B cell (primary cell): ENCODE data around the gene NHP2. TPM values are rescaled to one million over a fixed set of nuclear protein-coding genes. Genes with fewer than 3 reads are reported as not detected.

ENCODE experiments used
- ATAC-seq: fragments of 200-7000 bp; cut with Tn5 transposase; one replicate; pipeline ENCODE4 v1.10.0; 2021; ENCODE audit warnings: low read depth, mild to moderate bottlenecking, moderate number of reproducible peaks, moderate library complexity
- CTCF ChIA-PET: fragments of 350-600 bp; sonication (Branson Sonifier 250); formaldehyde crosslinking; loops from one replicate; lab custom pipeline; 2021; ENCODE audit warnings: antibody characterized with exemption, inconsistent platforms; lab: Charles Lee
- POLR2A ChIA-PET: fragments of 350-600 bp; sonication (Branson Sonifier 250); formaldehyde crosslinking; loops from one replicate; lab custom pipeline; 2021; ENCODE audit warnings: antibody characterized with exemption; lab: Charles Lee
- DNase-seq: peaks from one replicate; pipeline ENCODE4 v3.0.0; 2013
- H2AFZ ChIP-seq: 2 replicates; pipeline ENCODE4 v1.6.1; 2012; ENCODE audit warnings: mild to moderate bottlenecking, low read depth, low read length; ENCODE audit not compliant: insufficient read depth, poor library complexity, severe bottlenecking
- H3K27ac ChIP-seq, 2 donors: 1 replicate in 1 of 2; 2 replicates in 1 of 2; pipeline ENCODE4 v1.5.1; 2012 to 2013; ENCODE audit warnings: low read length in 2 of 2, mild to moderate bottlenecking in 2 of 2, moderate library complexity in 1 of 2
- H3K27me3 ChIP-seq, 4 experiments: fragments of 200-600 bp in 1 of 4; sonication (generic) in 1 of 4; replicated peaks in 1 of 4; 1 replicate in 2 of 4; 2 replicates in 2 of 4; pipeline versions ENCODE4 v1.6.1 to v1.7.0; 2013 to 2016; ENCODE audit warnings: low read length in 3 of 4, mild to moderate bottlenecking in 2 of 4, mixed read lengths in 1 of 4, moderate library complexity in 1 of 4; ENCODE audit not compliant: insufficient read depth in 4 of 4, control insufficient read depth in 3 of 4; ENCODE audit errors: control extremely low read depth in 1 of 4
- H3K36me3 ChIP-seq, 2 experiments: replicated peaks in 1 of 2; 1 replicate in 1 of 2; 2 replicates in 1 of 2; pipeline versions ENCODE4 v1.6.1 to v1.7.1; 2013; ENCODE audit warnings: low read length in 1 of 2; ENCODE audit not compliant: insufficient read depth in 2 of 2, control insufficient read depth in 1 of 2; ENCODE audit errors: control extremely low read depth in 1 of 2, extremely low read depth in 1 of 2
- H3K4me1 ChIP-seq, 2 donors: fragments of 200-600 bp in 1 of 2; sonication (generic) in 1 of 2; 1 replicate in 1 of 2; 2 replicates in 1 of 2; pipeline versions ENCODE4 v1.5.1 to v1.6.1; 2013 to 2017; ENCODE audit warnings: low read length in 2 of 2; ENCODE audit not compliant: control insufficient read depth in 2 of 2, insufficient read depth in 2 of 2
- H3K4me2 ChIP-seq: replicated peaks from 2 replicates; pipeline ENCODE3; 2012; ENCODE audit warnings: mild to moderate bottlenecking, low read depth, low read length; ENCODE audit not compliant: poor library complexity, severe bottlenecking
- H3K4me3 ChIP-seq, 5 experiments: fragments of 200-600 bp in 1 of 5; sonication (generic) in 1 of 5; 1 replicate in 3 of 5; 2 replicates in 2 of 5; pipeline versions ENCODE4 v1.5.1 to v1.7.0; 2011 to 2016; ENCODE audit warnings: low read length in 4 of 5, mild to moderate bottlenecking in 4 of 5, low read depth in 2 of 5, control low read depth in 1 of 5, moderate library complexity in 1 of 5; ENCODE audit not compliant: insufficient read depth in 1 of 5; ENCODE audit errors: control extremely low read depth in 1 of 5, extremely low read depth in 1 of 5
- H3K79me2 ChIP-seq: fragments of 200-600 bp; sonication (generic); one replicate; pipeline ENCODE4 v1.6.0; 2016; ENCODE audit warnings: low read length; ENCODE audit not compliant: control insufficient read depth, insufficient read depth
- H3K9ac ChIP-seq: fragments of 200-600 bp; sonication (generic); 2 replicates; pipeline ENCODE4 v1.6.1; 2017; ENCODE audit warnings: mild to moderate bottlenecking, low read length, moderate library complexity
- H3K9me3 ChIP-seq, 3 donors: one replicate each; pipeline versions ENCODE4 v1.6.1 to v1.7.1; 2013; ENCODE audit warnings: low read length in 2 of 3; ENCODE audit not compliant: control insufficient read depth in 2 of 3, insufficient read depth in 1 of 3; ENCODE audit errors: control extremely low read depth in 1 of 3
- H4K20me1 ChIP-seq: 2 replicates; pipeline ENCODE4 v1.6.0; 2012; ENCODE audit warnings: mild to moderate bottlenecking, low read length; ENCODE audit not compliant: insufficient read depth, control insufficient read depth, poor library complexity, severe bottlenecking
- H3K27ac Mint-ChIP-seq: one replicate; pipeline ENCODE4 v1.8.0; 2021; ENCODE audit warnings: mixed read lengths
- H3K27me3 Mint-ChIP-seq: one replicate; pipeline ENCODE4 v1.8.0; 2021; ENCODE audit warnings: mixed read lengths
- H3K4me1 Mint-ChIP-seq: one replicate; pipeline ENCODE4 v1.8.0; 2021; ENCODE audit warnings: mixed read lengths
- H3K4me3 Mint-ChIP-seq: one replicate; pipeline ENCODE4 v1.8.0; 2021; ENCODE audit warnings: mixed read lengths
- H3K9me3 Mint-ChIP-seq: one replicate; pipeline ENCODE4 v1.8.0; 2022; ENCODE audit warnings: mixed read lengths; ENCODE audit not compliant: insufficient read depth
- CTCF ChIP-seq: fragments of 200-600 bp; IDR thresholded peaks from one replicate; pipeline ENCODE4 v1.8.0; 2022; ENCODE audit warnings: antibody characterized with exemption, mild to moderate bottlenecking
- EZH2 ChIP-seq: IDR thresholded peaks from 2 replicates; pipeline ENCODE4 v1.6.1; 2012; ENCODE audit warnings: borderline replicate concordance, low read depth, mild to moderate bottlenecking, moderate library complexity, low read length; ENCODE audit not compliant: insufficient read depth, poor library complexity, severe bottlenecking
- WGBS: methylation state at CpG from one replicate; pipeline ENCODE4 v1.1.5; 2013; ENCODE audit warnings: missing lambda C conversion rate; ENCODE audit not compliant: insufficient coverage; 5-methylcytosine and 5-hydroxymethylcytosine counted together
- intact Hi-C: fragments of 100-400 bp; cut with micrococcal nuclease; formaldehyde crosslinking; loops from one replicate; pipeline ENCODE4 v1.10.0; 2022
- polyA plus RNA-seq: library from polyadenylated mRNA; depleted of rRNA; stranded (reverse); fragments of >200 nt; gene quantifications from 2 replicates; pipeline ENCODE4 v1.2.3, GENCODE V29; 2012
- total RNA-seq, 2 donors: library from RNA; stranded (reverse); fragments of 120-200 nt in 1 of 2; gene quantifications; 1 replicate in 1 of 2; 2 replicates in 1 of 2; pipeline versions ENCODE4 v1.2.3 to v1.2.4, GENCODE V29; 2013 to 2022

The NHP2 gene
- total and polyA plus RNA-seq, 2 donors (not counting 1 experiment from before 2014, with no cell fraction given) = 66.0 to 99.8 TPM

GRCh38 chr5:178121391-178122276 lies 32.1 kb downstream of the NHP2 start:
- POLR2A ChIA-PET = interaction anchor here (1.0 to 1.7 kb wide), 4 partner anchors 10 to 32 kb away, joined by 3 to 7 read pairs (median 4); partner anchors contain the start of gene NHP2
- ATAC-seq (no peak), DNase-seq (no peak)
- H3K36me3 ChIP-seq = peaks cover 0 to 42% of the 10 kb centered on the region in 2 experiments
- Mint-ChIP-seq H3K4me3 (peak overlapping the region; percentile 82), H3K4me1 (peaks cover 61% of the 10 kb centered on the region), H3K27me3 (no peaks in the 10 kb centered on the region), H3K27ac (peak overlapping the region; percentile 88), H3K9me3 (no peaks in the 10 kb centered on the region)
- H3K27ac ChIP-seq = no peak overlapping the region
- peak overlapping the region; percentile 32 for H2AFZ ChIP-seq
- no peaks in the 10 kb centered on the region for H3K27me3 ChIP-seq
- peak overlapping the region; percentile 13 for H3K9ac ChIP-seq
- CTCF ChIA-PET = interaction anchor here (0.5 to 8.6 kb wide), 18 partner anchors 9 to 767 kb away, joined by 3 to 92 read pairs (median 7); partner anchors contain the start of genes NHP2 and RMND5B
- peak overlapping the region in 4 of 5 experiments; percentile 18 to 34 (median 32) for H3K4me3 ChIP-seq
- no peak for TF ChIP-seq CTCF
- TF ChIP-seq EZH2 = no peak
- H3K4me2 ChIP-seq = peak overlapping the region; percentile 95
- peaks cover 81% of the 10 kb centered on the region for H4K20me1 ChIP-seq
- peaks cover 58 to 61% of the 10 kb centered on the region in 2 donors for H3K4me1 ChIP-seq
- intact Hi-C loops = loop anchor here (1.0 kb wide), 1 partner anchor 9 kb away; no protein-coding TSS in a partner anchor
- H3K79me2 ChIP-seq = peaks cover 63% of the 10 kb centered on the region
- WGBS = 60% methylated on average over 38 of the region's 38 CpGs
- H3K9me3 ChIP-seq = no peaks in the 10 kb centered on the region
